Activated CD8-positive, alpha-beta memory T cell treated with anti-CD3 and anti-CD28 coated beads for 1 hour (primary cell): ENCODE results near the gene PBX2.

Experiments used
- DNase-seq, 2 donors: peaks; one replicate each; pipeline ENCODE4 v3.0.0-alpha.2; 2020; ENCODE audit warnings: low read depth in 1 of 2; ENCODE audit errors: extremely low read depth in 1 of 2

PBX2 gene

GRCh38 chr6:32175322-32175710 is 14.7 kb downstream of the PBX2 start:
- no peak for DNase-seq

GRCh38 chr6:32174416-32174815 is 15.6 kb downstream of the PBX2 start:
- no peak for DNase-seq

GRCh38 chr6:32173051-32173727 is 16.8 kb downstream of the PBX2 start:
- DNase-seq: no peak

- DNase-seq: no peak
Measured at GRCh38 chr6:32171234-32171633, 18.8 kb downstream of the PBX2 start.

GRCh38 chr6:32170294-32170693 is 19.7 kb downstream of the PBX2 start:
- no peak for DNase-seq

GRCh38 chr6:32168807-32169591 is 21.0 kb downstream of the PBX2 start:
- DNase-seq: no peak

GRCh38 chr6:32168350-32168749 is 21.7 kb downstream of the PBX2 start:
- DNase-seq: no peak

GRCh38 chr6:32167761-32168262 is 22.2 kb downstream of the PBX2 start:
- no peak for DNase-seq

- no peak for DNase-seq
Measured at GRCh38 chr6:32167154-32167760, 22.7 kb downstream of the PBX2 start.

GRCh38 chr6:32166411-32167061 is 23.5 kb downstream of the PBX2 start:
- no peak for DNase-seq

- DNase-seq: no peak
Measured at GRCh38 chr6:32164295-32164694, 25.7 kb downstream of the PBX2 start, which contains the start of gene EGFL8. EGFL8 (plus strand) TSS chr6:32164595; CDS start chr6:32166166, 1,571 bp downstream.

GRCh38 chr6:32163559-32164258 is 26.3 kb downstream of the PBX2 start:
- DNase-seq: no peak

GRCh38 chr6:32158052-32158451 is 31.9 kb downstream of the PBX2 start:
- DNase-seq: no peak

GRCh38 chr6:32156891-32157290 is 33.1 kb downstream of the PBX2 start:
- no peak for DNase-seq

- peak in 1 of 2 donors; percentile 41 for DNase-seq
Measured at GRCh38 chr6:32154514-32155161, 35.4 kb downstream of the PBX2 start.

GRCh38 chr6:32153564-32154513 is 36.2 kb downstream of the PBX2 start, which contains the start of gene PPT2:
PPT2 (plus strand) TSS chr6:32154141; CDS start chr6:32154595, 454 bp downstream.
- DNase-seq: peak; percentile 62 to 66

GRCh38 chr6:32152769-32153563 is 37.0 kb downstream of the PBX2 start:
- DNase-seq: no peak
